GM21825 (cell line): ENCODE results near the gene B3GALT5.

Experiments used
- ATAC-seq: cut with Tn5 transposase; IDR thresholded peaks from one replicate; pipeline ENCODE4 v1.9.1; 2021; ENCODE audit warnings: mild to moderate bottlenecking, moderate library complexity; ENCODE audit not compliant: unreplicated experiment

The B3GALT5 gene

GRCh38 chr21:39602793-39603192 lies 9.9 kb upstream of the B3GALT5 start:
- ATAC-seq = no peak

GRCh38 chr21:39604951-39605350 lies 7.8 kb upstream of the B3GALT5 start:
- no peak for ATAC-seq

- ATAC-seq = no peak
Measured at GRCh38 chr21:39610703-39611102, 2.0 kb upstream of the B3GALT5 start.

- no peak for ATAC-seq
Measured at GRCh38 chr21:39611551-39612190, 1.1 kb upstream of the B3GALT5 start.

- no peak for ATAC-seq
Measured at GRCh38 chr21:39613041-39613934, 548 bp downstream of the B3GALT5 start.

GRCh38 chr21:39616211-39616772 lies 3.6 kb downstream of the B3GALT5 start:
- no peak for ATAC-seq

- no peak for ATAC-seq
Measured at GRCh38 chr21:39620856-39621255, 8.1 kb downstream of the B3GALT5 start.

GRCh38 chr21:39625211-39625895 lies 12.6 kb downstream of the B3GALT5 start:
- ATAC-seq = no peak

- ATAC-seq = no peak
Measured at GRCh38 chr21:39628385-39628784, 15.6 kb downstream of the B3GALT5 start.

- ATAC-seq = no peak
Measured at GRCh38 chr21:39630191-39630591, 17.5 kb downstream of the B3GALT5 start.

GRCh38 chr21:39630827-39631226 lies 18.1 kb downstream of the B3GALT5 start:
- no peak for ATAC-seq

- ATAC-seq = no peak
Measured at GRCh38 chr21:39631842-39632562, 19.3 kb downstream of the B3GALT5 start.

GRCh38 chr21:39632796-39633442 lies 20.2 kb downstream of the B3GALT5 start:
- no peak for ATAC-seq

- ATAC-seq = no peak
Measured at GRCh38 chr21:39633770-39634181, 21.0 kb downstream of the B3GALT5 start.

GRCh38 chr21:39634507-39634906 lies 21.8 kb downstream of the B3GALT5 start:
- ATAC-seq = no peak

- no peak for ATAC-seq
Measured at GRCh38 chr21:39637197-39637970, 24.6 kb downstream of the B3GALT5 start.

GRCh38 chr21:39637971-39638240 lies 25.2 kb downstream of the B3GALT5 start:
- no peak for ATAC-seq

GRCh38 chr21:39638281-39638680 lies 25.5 kb downstream of the B3GALT5 start:
- no peak for ATAC-seq

- ATAC-seq = no peak
Measured at GRCh38 chr21:39640754-39641153, 28.0 kb downstream of the B3GALT5 start.
